Activated CD8-positive, alpha-beta memory T cell treated with anti-CD3 and anti-CD28 coated beads for 1 hour (primary cell): ENCODE results near the gene IKBIP.
"Not testable (repeated sequence)": the region's sequence is repeated elsewhere in the genome, so short reads cannot be mapped to it uniquely, and the experiment has no call there.

Experiments used
- DNase-seq, 2 donors: peaks; one replicate each; pipeline ENCODE4 v3.0.0-alpha.2; 2020; ENCODE audit warnings: low read depth in 1 of 2; ENCODE audit errors: extremely low read depth in 1 of 2

Gene IKBIP

GRCh38 chr12:98578821-98579220 lies 65.8 kb downstream of the IKBIP start:
- DNase-seq, result no peak

GRCh38 chr12:98578392-98578791 lies 66.2 kb downstream of the IKBIP start:
- no peak for DNase-seq

- DNase-seq, result not testable (repeated sequence)
These were observed 67.8 kb downstream of the IKBIP start for GRCh38 chr12:98576795-98577194.

- DNase-seq, result no peak
These were observed 69.6 kb downstream of the IKBIP start for GRCh38 chr12:98575013-98575412.
